Activated CD8-positive, alpha-beta T cell treated with anti-CD3 and anti-CD28 coated beads for 36 hours (primary cell): ENCODE results near the gene SUN1. TPM values are rescaled to one million over a fixed set of nuclear protein-coding genes. Genes with fewer than 3 reads are reported as not detected.

Experiments used
- ATAC-seq: fragments of 200-7000 bp; cut with Tn5 transposase; one replicate; pipeline ENCODE4 v1.10.0; 2021; ENCODE audit warnings: mild to moderate bottlenecking, moderate library complexity
- CTCF ChIA-PET: fragments of 350-600 bp; sonication (Branson Sonifier 250); formaldehyde crosslinking; loops from one replicate; lab custom pipeline; 2021; ENCODE audit warnings: antibody characterized with exemption; lab: Charles Lee
- POLR2A ChIA-PET: fragments of 350-600 bp; sonication (Branson Sonifier 250); formaldehyde crosslinking; loops from one replicate; lab custom pipeline; 2021; ENCODE audit warnings: antibody characterized with exemption; lab: Charles Lee
- DNase-seq: peaks from one replicate; pipeline ENCODE4 v3.0.0-alpha.2; 2020
- H3K27ac Mint-ChIP-seq: one replicate; pipeline ENCODE4 v1.8.0; 2021; ENCODE audit warnings: mild to moderate bottlenecking, mixed read lengths
- H3K27me3 Mint-ChIP-seq: one replicate; pipeline ENCODE4 v1.8.0; 2021; ENCODE audit warnings: mixed read lengths
- H3K36me3 Mint-ChIP-seq: one replicate; pipeline ENCODE4 v1.8.0; 2021; ENCODE audit warnings: low read depth, mixed read lengths
- H3K4me1 Mint-ChIP-seq: one replicate; pipeline ENCODE4 v1.8.0; 2021; ENCODE audit warnings: low read depth, mixed read lengths
- H3K4me3 Mint-ChIP-seq: one replicate; pipeline ENCODE4 v1.8.0; 2021; ENCODE audit warnings: mild to moderate bottlenecking, moderate library complexity, mixed read lengths
- H3K9me3 Mint-ChIP-seq: one replicate; pipeline ENCODE4 v1.8.0; 2021; ENCODE audit warnings: mixed read lengths
- intact Hi-C: fragments of 100-400 bp; cut with micrococcal nuclease; formaldehyde crosslinking; loops from one replicate; pipeline ENCODE4 v1.10.0; 2022
- total RNA-seq, 2 experiments: library from RNA; stranded (reverse); gene quantifications; one replicate each; pipeline ENCODE4 v1.2.3, GENCODE V29; 2021
- TF ChIP-seq, protein P1 (sequence below): fragments of 200-600 bp; IDR thresholded peaks from one replicate; pipeline ENCODE4 v1.8.0; 2022; ENCODE audit warnings: antibody characterized with exemption, mild to moderate bottlenecking

Gene SUN1
- total RNA-seq, 2 experiments from 2014 or later = 71.3 to 71.6 TPM

DNA sequence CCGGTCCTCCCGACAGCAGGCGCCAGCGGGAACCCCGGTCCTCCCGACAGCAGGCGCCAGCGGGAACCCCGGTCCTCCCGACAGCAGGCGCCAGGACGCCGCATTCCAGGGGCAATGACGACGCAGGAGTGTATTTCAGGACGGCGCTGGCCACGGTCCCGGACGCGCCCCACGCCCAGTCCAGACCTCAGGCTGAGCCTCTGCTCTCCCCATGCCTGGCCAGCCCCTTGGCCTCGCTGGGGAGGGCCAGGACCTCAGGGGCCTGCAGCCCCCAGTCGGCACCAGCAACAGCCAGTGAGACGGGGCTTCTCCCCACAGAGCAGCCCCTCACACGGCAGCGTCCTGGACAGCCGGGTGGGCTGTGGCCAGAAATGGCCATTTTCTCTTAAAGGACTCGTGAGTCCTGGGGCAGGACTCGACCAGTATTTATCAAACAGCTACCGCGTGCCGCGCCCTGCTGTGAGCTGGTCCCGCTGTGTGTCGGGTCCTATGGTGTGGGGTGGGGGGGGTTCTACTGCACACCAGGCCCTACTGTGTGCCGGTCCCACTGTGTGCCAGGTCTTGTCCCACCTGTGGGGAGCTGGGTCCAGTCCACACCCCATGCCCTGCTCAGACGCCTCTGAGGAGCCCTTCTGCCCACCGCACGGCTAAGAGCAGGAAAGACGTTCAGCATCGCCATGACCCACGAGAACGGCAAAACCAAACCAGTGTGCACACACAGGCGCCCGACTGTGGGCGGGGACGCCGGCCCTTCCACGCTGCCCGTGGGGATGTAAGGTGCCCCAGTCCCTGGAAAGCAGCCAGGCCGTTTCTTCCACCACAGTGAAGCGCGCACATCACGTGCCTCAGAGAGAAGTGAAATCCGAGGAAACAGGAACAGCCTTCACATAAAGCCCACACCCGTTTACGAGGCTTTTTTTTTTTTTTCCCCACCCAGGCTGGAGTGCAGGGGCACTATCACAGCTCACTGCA is 77.4 kb downstream of the SUN1 start:
- Mint-ChIP-seq H3K9me3 (no peaks in the 10 kb centered on the region), H3K27me3 (no peaks in the 10 kb centered on the region), H3K4me3 (peak overlapping the region; percentile 41), H3K4me1 (peaks cover 14% of the 10 kb centered on the region), H3K27ac (no peak overlapping the region), H3K36me3 (peaks cover 6% of the 10 kb centered on the region)
- TF ChIP-seq, protein P1, sequence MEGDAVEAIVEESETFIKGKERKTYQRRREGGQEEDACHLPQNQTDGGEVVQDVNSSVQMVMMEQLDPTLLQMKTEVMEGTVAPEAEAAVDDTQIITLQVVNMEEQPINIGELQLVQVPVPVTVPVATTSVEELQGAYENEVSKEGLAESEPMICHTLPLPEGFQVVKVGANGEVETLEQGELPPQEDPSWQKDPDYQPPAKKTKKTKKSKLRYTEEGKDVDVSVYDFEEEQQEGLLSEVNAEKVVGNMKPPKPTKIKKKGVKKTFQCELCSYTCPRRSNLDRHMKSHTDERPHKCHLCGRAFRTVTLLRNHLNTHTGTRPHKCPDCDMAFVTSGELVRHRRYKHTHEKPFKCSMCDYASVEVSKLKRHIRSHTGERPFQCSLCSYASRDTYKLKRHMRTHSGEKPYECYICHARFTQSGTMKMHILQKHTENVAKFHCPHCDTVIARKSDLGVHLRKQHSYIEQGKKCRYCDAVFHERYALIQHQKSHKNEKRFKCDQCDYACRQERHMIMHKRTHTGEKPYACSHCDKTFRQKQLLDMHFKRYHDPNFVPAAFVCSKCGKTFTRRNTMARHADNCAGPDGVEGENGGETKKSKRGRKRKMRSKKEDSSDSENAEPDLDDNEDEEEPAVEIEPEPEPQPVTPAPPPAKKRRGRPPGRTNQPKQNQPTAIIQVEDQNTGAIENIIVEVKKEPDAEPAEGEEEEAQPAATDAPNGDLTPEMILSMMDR = no peak
- DNase-seq = no peak
- ATAC-seq = no peak
- intact Hi-C loops = loop anchor here (5.0 kb wide), 3 partner anchors 38 to 63 kb away; no protein-coding TSS in a partner anchor
- CTCF ChIA-PET = interaction anchor here (0.6 to 2.8 kb wide), 12 partner anchors 10 to 135 kb away, joined by 3 to 11 read pairs (median 6); no protein-coding TSS in a partner anchor
- POLR2A ChIA-PET = interaction anchor here (0.6 to 1.8 kb wide), 5 partner anchors 13 to 65 kb away, joined by 3 to 8 read pairs (median 4); partner anchors contain the start of gene COX19

DNA sequence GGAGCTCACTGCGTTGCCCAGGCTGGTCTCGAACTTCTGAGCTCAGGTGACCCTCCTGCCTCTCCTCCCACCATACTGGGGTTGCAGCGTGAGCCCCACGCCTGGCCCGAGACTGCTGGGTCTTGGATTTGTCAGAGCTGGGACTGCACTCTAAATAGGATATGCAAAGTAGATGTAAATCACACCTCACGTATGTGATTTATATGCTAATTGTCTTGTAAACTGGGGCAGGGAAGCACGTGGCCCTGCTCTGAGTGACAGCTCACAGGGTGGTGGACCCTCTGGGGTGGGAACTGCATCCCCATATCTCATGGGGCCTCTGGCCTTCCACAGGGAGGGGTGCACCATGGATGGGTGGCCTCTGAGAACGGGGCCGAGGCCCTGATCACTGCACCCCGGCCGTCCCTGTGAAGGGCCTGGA is 78.2 kb downstream of the SUN1 start:
- DNase-seq = peak; percentile 41
- H3K9me3 Mint-ChIP-seq = no peaks in the 10 kb centered on the region
- intact Hi-C loops = loop anchor here (5.0 kb wide), 1 partner anchor 37 kb away; no protein-coding TSS in a partner anchor
- ChIA-PET POLR2A (interaction anchor here (0.6 to 1.8 kb wide), 4 partner anchors 13 to 64 kb away, joined by 3 to 8 read pairs (median 4); partner anchors contain the start of gene COX19), CTCF (interaction anchor here (1.1 to 2.8 kb wide), 5 partner anchors 11 to 135 kb away, joined by 3 to 10 read pairs (median 6); no protein-coding TSS in a partner anchor)
- peaks cover 14% of the 10 kb centered on the region for H3K4me1 Mint-ChIP-seq
- peak; percentile 26 for ATAC-seq
- no peak overlapping the region for H3K27ac Mint-ChIP-seq
- H3K36me3 Mint-ChIP-seq = peaks cover 6% of the 10 kb centered on the region
- H3K4me3 Mint-ChIP-seq = peak overlapping the region; percentile 41
- TF ChIP-seq, protein P1 = no peak
- H3K27me3 Mint-ChIP-seq = no peaks in the 10 kb centered on the region

DNA sequence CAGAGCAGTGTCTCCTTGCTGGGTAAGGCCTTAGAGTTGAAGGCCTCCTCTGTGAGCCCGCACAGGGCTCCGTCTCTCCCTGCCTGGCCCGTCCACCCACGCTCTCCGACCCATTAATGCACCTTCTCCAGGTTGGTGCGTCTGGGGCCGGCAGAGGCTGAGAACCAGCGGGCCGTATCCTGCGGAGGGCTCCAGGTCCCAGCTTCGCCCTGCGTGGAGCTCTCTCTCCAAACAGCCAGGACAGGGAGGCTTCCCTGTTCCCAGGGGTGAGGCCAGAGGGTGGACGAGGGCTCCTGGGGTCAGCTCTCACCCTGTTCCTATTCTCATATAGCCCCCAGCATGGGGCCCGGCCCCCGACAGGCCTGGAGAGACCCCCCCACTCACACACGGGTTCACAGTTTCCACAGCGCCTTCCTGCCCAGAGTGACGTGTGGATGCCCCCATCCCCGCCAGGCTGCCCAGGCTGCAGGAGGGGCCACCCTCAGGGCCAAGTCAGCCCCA is 78.7 kb downstream of the SUN1 start:
- no peak for DNase-seq
- TF ChIP-seq, protein P1 = no peak
- Mint-ChIP-seq H3K9me3 (no peaks in the 10 kb centered on the region), H3K4me3 (no peak overlapping the region), H3K36me3 (peaks cover 6% of the 10 kb centered on the region), H3K27me3 (no peaks in the 10 kb centered on the region), H3K27ac (no peak overlapping the region), H3K4me1 (peaks cover 17% of the 10 kb centered on the region)
- no peak for ATAC-seq
- POLR2A ChIA-PET = interaction anchor here (1.1 to 1.8 kb wide), 3 partner anchors 12 to 64 kb away, joined by 4 to 8 read pairs (median 5); partner anchors contain the start of gene COX19
- CTCF ChIA-PET = interaction anchor here (1.1 to 2.8 kb wide), 4 partner anchors 10 to 134 kb away, joined by 3 to 10 read pairs (median 6); no protein-coding TSS in a partner anchor
- intact Hi-C loops = loop anchor here (5.0 kb wide), 1 partner anchor 36 kb away; no protein-coding TSS in a partner anchor

DNA sequence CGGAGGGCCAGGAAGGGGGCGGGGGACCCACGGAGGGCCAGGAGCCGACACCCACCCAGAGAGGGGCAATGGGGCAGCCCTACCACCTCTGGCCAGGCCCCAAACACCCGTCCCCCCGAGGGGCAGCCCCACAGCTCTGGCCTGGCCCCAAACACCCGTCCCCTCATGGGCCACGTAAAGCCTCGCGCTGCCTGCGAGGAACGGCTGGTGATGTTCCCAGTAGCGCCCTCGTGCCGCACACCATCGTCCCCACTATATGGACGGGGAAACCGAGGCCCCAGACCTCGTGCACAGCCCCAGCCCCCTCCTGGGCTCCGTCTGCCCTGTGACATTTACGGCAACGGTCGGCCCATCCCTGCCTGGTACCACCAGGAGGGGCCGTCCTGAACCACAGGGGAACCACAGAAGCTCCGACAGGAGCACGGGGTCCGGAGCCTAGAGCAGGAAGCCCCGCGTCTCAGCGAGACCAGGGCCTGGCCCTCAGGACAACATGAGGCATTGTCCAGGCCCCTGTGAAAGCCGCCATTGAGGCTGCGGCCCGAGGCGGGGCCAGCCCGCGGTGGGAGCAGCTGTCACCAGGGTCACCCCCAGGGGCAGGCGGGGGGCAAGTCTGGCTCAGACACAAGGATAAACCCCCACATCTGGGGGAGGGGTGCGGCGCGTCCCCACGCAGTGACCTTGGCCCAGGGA is 79.7 kb downstream of the SUN1 start:
- TF ChIP-seq, protein P1 = no peak
- H3K27ac Mint-ChIP-seq = no peak overlapping the region
- peaks cover 6% of the 10 kb centered on the region for H3K36me3 Mint-ChIP-seq
- H3K4me1 Mint-ChIP-seq = peaks cover 18% of the 10 kb centered on the region
- H3K4me3 Mint-ChIP-seq = no peak overlapping the region
- ATAC-seq (no peak), DNase-seq (no peak)
- H3K27me3 Mint-ChIP-seq = no peaks in the 10 kb centered on the region
- ChIA-PET CTCF (no interaction called here), POLR2A (interaction anchor here (1.0 to 1.9 kb wide), 4 partner anchors 11 to 63 kb away, joined by 3 to 7 read pairs (median 3); partner anchors contain the start of gene COX19)
- intact Hi-C loops = loop anchor here (5.0 kb wide), 1 partner anchor 35 kb away; no protein-coding TSS in a partner anchor
- no peaks in the 10 kb centered on the region for H3K9me3 Mint-ChIP-seq
